Activated naive CD4-positive, alpha-beta T cell treated with anti-CD3 and anti-CD28 coated beads for 36 hours (primary cell): ENCODE results near the gene HSFX4. TPM values are rescaled to one million over a fixed set of nuclear protein-coding genes. Genes with fewer than 3 reads are reported as not detected.

Source experiments
- CTCF ChIA-PET: fragments of 350-600 bp; sonication (Branson Sonifier 250); formaldehyde crosslinking; loops from one replicate; lab custom pipeline; 2021; ENCODE audit warnings: antibody characterized with exemption; lab: Charles Lee
- DNase-seq: peaks from one replicate; pipeline ENCODE4 v3.0.0-alpha.2; 2020
- H3K27ac Mint-ChIP-seq: one replicate; pipeline ENCODE4 v1.8.0; 2021; ENCODE audit warnings: mild to moderate bottlenecking, mixed read lengths
- H3K27me3 Mint-ChIP-seq: one replicate; pipeline ENCODE4 v1.8.0; 2021; ENCODE audit warnings: low read depth, mixed read lengths
- H3K36me3 Mint-ChIP-seq: one replicate; pipeline ENCODE4 v1.8.0; 2021; ENCODE audit warnings: low read depth, mixed read lengths
- H3K4me1 Mint-ChIP-seq: one replicate; pipeline ENCODE4 v1.8.0; 2021; ENCODE audit warnings: low read depth, mixed read lengths
- H3K4me3 Mint-ChIP-seq: one replicate; pipeline ENCODE4 v1.8.0; 2021; ENCODE audit warnings: mild to moderate bottlenecking, moderate library complexity, mixed read lengths
- H3K9me3 Mint-ChIP-seq: one replicate; pipeline ENCODE4 v1.8.0; 2021; ENCODE audit warnings: mixed read lengths
- intact Hi-C: fragments of 100-400 bp; cut with micrococcal nuclease; formaldehyde crosslinking; loops from one replicate; pipeline ENCODE4 v1.15.1; 2023
- total RNA-seq, 2 experiments: library from RNA; stranded (reverse); gene quantifications; one replicate each; pipeline ENCODE4 v1.2.3, GENCODE V29; 2021

The HSFX4 gene
- total RNA-seq, 2 experiments from 2014 or later, result not detected

DNA sequence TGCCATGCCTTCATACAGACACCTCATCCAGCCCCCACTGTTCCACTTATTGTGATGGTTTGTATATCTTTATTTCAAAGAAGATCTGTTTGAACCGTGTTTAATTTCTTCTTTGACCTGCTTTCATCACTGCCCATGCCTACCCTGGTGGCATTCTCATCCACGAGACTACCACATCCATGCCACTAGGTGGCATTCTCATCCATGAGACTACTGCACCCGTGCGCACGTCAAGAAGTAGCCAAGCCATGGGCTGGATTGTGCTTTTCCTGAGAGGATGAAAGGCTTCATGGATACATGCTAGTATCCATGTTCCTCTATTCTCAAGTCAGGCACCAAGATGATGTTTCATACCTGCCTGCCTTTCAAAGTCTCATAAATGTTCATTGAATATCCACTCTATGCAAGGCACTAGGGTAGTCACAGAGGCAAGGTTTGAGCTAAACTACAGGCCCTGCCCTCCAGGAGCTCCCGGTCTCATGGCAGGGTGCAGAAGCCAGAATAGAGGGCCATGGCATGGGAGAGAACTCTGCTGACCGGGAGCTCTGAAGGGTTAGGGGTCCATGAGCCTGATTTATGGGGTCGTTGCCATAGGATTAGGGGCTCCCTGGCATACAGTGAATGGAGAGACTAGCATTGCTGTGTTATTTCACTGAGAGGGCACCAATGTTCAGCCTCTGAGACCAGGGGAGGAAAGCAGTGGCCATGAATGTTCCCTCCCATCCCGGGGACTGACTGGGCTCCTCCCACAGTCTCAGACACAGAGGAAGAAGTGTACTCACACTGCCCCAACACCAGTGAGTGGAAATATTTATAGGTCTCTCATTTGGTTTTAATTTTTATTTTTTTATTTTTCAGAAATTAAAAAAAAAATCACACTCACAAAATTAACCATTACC is 33.7 kb downstream of the HSFX4 start:
- H3K27ac Mint-ChIP-seq, result no peak overlapping the region
- CTCF ChIA-PET, result no interaction called here
- no peaks in the 10 kb centered on the region for H3K27me3 Mint-ChIP-seq
- no peaks in the 10 kb centered on the region for H3K9me3 Mint-ChIP-seq
- DNase-seq, result peak; percentile 39
- H3K4me3 Mint-ChIP-seq, result no peak overlapping the region
- H3K36me3 Mint-ChIP-seq, result peaks cover 8% of the 10 kb centered on the region
- peaks cover 2% of the 10 kb centered on the region for H3K4me1 Mint-ChIP-seq
- intact Hi-C loops, result loop anchor here (2.0 to 5.0 kb wide), 3 partner anchors 398 to 718 kb away; no protein-coding TSS in a partner anchor

DNA sequence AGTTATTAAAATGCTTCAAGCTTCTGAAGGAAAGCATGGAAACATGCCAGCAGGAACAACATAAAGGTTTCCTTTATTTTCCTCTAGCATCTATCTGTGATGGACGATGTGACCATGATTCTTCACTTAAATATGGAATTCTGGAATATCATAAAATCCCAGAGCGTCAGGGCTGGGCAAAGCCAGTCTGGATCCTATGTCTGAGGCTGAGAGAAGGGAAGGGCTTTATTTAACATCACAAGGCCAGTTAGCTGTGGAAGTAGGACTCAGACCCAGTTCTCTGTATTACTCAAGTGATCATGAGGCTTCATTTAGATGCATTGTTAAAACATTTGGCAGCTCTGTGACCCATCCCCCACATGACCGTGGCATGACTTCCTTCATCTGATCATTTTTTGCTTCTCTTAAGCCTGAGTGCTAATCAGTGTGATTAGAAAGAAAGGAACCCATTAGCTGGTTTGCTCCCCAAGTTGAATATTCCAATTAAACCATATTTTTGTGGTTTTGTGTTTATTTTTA is 49.8 kb downstream of the HSFX4 start:
- intact Hi-C loops, result no loop called here
- no peak for DNase-seq
- Mint-ChIP-seq H3K9me3 (no peaks in the 10 kb centered on the region), H3K27me3 (no peaks in the 10 kb centered on the region), H3K4me3 (no peak overlapping the region), H3K36me3 (no peaks in the 10 kb centered on the region), H3K4me1 (no peaks in the 10 kb centered on the region), H3K27ac (no peak overlapping the region)
- CTCF ChIA-PET, result no interaction called here

Other genes starting within 250 kb of the HSFX4 start
- not detected for gene MAGEA11, start 217.5 kb upstream of the HSFX4 start, total RNA-seq
- under 1 TPM; 0.10 to 0.27 TPM for gene HSFX1, start 155.5 kb upstream of the HSFX4 start, total RNA-seq
- not detected for gene MAGEA9, start 147.6 kb upstream of the HSFX4 start, total RNA-seq
- gene MAGEA8, start 48.4 kb upstream of the HSFX4 start, total RNA-seq, result not detected
- gene EOLA2, start 8.9 kb downstream of the HSFX4 start, total RNA-seq, result 10 to 100 TPM; 28.1 to 28.4 TPM